ENCODE measurements around the gene DOCK2.
"Not testable (repeated sequence)": the region's sequence is repeated elsewhere in the genome, so short reads cannot be mapped to it uniquely, and the experiment has no call there.

Gene DOCK2

DNA sequence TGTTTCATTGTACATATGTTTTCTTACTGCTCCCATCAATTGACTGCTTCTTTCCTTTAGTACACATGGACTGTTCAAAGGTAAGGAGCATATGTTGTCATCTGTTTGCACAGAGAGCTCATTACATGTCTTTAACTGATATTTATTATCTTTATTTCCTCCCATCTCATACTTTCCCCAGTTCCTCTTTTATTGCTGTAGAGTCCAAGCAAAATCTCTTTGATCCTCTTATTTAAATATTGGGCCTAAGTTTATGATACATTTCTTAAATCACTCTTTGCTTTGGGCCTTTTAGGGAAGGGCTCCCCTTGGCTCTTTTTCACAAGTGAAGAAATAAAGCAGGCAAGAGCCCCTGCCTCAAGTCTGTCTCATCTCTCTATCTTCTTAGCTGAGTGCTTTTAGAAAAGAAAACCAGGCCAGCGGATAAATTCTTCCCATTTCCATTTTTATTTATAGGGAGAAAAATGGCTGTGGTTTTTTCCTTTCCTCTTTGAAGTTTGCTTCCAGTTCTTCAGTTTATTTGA is 152.4 kb downstream of the DOCK2 start:
- DNase-seq (ENCODE audit: low spot score): no peak

DNA sequence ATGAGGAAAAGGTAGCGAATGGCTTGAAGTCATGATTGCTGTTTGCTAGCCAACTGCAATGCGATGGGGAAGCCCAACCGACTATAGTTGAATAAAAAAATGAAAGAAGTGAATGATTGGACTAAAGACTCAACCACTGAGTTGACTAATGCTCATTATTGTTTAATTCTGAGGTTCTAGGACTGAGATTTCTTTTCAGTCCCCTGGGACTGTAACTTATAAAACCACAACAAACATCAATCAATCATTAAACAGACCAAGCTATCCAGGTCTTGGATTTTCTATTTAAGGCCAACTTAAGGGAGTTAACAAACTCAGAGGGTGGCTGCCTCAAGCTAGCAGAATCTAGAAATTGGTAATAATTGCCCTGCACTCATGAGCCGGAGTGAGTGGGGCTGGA is 154.2 kb downstream of the DOCK2 start:
- DNase-seq (ENCODE audit: low spot score): no peak

DNA sequence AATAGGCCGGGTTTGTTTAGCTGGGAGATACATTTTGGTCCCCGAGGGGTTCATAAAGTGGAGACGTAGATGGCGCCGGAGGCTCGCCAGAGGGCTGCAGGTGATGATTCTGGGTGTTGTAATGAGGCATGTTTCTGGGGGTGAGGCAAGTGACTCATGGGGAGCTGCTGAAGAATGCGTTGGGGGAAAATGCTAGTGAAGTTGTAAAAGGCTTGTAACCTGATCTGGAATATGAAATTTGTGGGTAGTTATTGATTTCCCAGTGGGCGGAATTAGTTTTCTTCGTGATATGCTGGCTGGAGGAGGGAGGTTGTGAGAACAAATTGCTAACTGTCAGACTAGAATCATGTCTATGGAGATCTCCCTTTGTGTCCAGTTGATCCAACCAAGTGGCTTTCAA is 158.3 kb downstream of the DOCK2 start:
- DNase-seq (ENCODE audit: low spot score): no peak

DNA sequence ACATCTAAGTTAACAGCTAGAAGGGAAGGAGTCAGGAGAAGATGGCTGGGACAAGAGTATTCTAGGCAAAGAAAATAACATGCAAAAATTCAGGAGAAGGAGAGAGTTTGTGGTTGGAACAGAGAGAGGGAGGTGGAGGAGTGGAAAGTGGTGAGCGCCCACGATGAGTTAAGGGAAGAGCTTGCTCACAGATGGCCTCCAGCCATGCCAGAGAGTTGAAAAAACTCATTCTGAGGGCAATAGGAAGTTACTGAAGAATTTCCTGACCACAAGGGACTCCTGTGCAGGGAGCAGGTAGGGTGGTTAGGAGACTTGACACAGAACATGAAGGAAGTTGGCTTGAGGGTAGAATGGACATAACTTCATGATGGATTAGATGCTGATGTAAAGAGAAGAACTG is 159.7 kb downstream of the DOCK2 start:
- DNase-seq (ENCODE audit: low spot score): no peak

DNA sequence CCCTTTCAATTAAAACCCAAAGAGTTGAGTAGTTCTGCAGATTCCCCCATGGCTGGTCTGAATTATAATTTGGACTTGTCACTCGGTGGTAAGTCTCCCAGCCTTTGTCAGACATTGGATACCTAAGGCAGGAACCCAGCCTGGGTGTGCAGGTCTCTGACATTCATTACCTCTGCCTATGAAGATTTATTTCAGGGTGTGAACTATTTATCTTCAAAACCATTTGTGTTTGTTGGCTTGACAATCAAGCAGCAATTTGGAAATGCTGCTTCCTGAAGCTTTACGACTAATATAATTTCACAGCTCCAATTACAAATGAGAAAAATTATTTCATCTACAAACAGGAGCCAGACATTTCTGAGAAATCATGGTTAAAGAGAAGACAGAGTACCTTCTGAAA is 160.5 kb downstream of the DOCK2 start:
- DNase-seq (ENCODE audit: low spot score): no peak

DNA sequence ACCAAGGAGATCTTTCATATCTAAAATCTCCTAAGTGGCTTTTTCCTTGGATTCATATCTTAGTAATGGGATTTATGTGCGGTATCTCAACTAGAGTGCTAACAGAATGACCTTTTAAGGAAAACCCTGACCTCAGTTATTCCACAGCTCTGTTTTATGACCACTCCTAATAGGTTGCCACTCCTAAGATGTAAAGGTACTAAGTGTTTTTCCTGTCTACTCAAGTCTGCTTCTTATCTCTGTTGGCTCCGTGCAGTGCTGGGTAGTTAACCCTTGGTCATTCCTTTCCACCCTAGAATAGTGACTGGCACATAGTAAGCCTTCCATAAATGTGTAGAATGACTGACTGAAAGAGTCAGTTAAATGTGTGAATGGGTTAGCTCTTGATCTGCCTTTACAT is 161.4 kb downstream of the DOCK2 start:
- no peak for DNase-seq (ENCODE audit: low spot score)

DNA sequence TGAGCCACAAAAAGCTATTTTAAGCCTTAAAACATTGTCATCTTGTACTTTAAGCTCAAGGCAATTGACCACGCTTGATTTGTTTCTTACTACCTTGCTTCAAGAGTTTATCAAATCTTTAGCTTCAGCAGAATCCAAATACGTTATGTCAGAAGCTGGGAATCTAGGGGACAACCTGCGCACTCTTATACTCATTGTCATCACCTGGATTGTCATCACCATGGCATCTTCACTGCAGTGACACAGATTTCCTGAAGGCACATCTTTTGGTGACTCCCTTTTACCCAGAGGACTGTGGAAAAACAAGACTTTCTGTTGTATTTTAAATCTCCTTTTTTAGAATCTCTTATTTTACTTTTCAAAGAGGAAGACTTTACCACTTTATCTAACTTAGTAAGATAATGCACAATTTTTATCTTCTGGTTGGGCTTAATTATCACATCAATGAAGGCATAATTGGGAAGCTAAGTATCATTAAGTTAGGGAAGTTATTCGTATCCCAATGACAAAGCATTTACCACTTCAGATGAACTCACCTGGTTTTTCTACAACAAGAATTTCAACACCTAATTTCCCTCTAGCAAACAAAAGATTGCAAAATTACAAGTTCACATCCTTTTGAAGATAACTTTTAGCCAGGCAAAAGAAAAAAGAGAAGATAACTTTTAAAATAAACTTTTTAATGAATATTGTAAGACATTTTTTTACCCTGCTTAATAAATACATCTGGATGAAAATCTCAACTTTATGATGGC is 162.0 kb downstream of the DOCK2 start:
- DNase-seq (ENCODE audit: low spot score): no peak

DNA sequence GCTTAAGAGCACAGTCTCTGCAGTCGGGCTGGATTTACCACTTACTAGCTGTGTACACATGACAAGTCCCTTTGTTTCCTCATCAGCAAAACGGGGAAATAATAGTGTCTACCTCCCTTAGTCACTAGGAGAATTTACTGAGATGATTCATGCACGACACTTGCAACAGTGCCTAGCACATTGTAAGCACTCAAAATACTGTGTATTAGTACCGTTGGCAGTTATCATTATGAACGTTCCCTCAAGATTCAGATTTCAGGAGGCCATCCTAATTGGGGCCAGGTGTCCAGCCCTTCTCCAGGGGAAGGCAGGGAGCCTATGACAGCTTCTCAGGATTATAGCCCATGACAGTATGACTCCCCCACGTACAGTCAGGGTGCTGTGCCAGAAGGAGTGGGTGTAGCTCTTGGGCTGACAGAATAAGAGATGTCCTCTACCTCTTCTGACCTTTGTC is 164.3 kb downstream of the DOCK2 start:
- no peak for DNase-seq (ENCODE audit: low spot score)

DNA sequence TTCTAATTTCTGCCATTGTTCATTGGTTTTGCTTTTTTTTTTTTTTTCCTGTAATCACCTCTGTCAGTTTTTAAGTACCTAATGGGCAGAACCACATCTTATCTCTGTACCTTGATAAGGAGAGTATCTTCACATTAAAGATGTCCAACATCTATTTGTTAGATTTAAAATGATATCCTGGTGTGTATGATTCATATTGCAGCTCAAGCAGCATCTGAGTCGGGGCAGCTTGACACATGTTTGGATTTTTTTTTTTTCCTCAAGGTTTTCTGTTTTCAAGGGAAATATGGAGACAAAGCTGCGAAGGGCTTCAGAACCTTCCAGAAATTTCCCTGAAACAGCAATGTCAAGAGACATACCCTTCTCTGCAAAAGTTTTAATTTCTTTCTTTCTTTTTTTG is 164.7 kb downstream of the DOCK2 start:
- DNase-seq (ENCODE audit: low spot score): no peak

DNA sequence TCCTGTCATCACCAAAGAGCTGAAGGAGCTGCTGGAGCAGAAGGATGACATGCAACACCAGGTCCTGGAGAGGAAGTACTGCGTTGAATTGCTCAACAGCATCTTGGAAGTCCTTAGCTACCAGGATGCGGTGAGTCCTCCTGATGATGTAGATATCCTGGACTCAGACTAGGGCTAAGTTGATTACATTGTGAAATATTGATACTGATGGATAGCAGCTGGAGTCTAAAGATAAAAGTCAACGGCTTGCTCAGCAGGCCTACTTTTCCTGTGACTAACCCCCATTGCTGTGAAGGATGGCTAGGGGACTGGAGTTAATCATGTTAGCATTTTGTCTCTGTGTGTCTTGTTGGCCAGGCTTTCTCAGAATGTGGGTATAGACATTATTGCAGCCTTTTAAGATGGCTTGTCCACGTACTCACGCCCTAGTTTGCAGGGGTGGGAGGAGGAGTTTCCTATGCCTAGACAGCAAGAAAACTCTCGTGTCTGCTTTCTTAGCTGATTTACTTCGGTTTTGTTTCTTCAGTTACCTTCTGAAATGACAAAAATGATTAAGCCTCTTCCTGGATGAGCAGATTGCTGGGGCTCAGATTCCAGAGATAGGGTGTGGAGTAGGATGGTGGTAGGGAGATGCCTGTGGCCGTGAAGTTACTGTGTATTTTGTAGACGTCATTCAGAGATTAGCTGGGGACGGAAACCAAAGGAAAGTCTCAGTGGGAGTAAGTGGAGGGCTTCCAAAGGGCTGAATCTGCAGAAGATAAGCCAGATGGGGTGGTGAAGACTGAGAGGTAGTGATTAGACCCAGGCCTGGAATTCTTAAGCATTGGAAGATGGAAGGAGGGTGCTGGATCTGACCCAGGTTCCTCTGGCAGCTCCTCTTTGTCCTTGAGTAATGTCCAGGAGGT is 166.3 kb downstream of the DOCK2 start:
- DNase-seq (ENCODE audit: low spot score): no peak

DNA sequence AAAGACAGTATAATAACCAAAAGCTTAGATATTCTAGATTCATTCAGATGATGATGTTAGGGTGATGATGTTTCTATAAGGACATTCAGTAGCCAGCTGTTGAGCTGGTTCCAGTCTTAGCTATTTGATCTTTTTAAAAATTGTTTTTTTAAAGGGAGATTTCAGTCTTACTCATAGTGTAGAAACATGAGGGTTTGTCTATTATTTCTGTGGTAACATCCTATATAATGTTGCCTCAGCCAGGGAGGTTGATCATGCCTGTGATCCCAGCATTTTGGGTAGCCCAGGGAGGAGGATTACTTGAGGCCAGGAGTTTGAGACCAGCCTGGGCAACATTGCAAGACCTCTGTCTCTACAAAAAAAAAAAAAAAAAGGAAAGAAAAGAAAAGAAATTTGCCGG is 167.8 kb downstream of the DOCK2 start:
- DNase-seq (ENCODE audit: low spot score): no peak

DNA sequence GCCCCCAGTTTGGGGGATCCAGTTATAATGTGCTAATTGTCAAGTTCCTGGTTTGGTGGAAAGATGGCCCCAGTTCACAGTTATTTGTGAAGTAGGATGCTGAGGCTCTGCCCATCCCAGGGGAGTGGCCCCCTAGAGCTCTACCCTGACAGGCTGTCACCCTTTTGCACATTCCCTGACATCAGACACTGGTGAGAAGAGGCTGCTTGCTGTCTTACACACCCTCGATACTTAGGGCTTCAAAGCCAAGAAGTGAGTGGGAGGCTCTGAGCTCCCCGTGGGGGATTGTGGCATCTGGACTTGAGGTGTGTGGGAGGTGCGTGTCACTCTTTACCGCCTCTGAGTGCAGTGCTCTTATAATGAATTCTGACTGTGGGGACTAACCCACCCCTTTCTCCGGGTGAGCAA is 168.5 kb downstream of the DOCK2 start:
- DNase-seq (ENCODE audit: low spot score): no peak

DNA sequence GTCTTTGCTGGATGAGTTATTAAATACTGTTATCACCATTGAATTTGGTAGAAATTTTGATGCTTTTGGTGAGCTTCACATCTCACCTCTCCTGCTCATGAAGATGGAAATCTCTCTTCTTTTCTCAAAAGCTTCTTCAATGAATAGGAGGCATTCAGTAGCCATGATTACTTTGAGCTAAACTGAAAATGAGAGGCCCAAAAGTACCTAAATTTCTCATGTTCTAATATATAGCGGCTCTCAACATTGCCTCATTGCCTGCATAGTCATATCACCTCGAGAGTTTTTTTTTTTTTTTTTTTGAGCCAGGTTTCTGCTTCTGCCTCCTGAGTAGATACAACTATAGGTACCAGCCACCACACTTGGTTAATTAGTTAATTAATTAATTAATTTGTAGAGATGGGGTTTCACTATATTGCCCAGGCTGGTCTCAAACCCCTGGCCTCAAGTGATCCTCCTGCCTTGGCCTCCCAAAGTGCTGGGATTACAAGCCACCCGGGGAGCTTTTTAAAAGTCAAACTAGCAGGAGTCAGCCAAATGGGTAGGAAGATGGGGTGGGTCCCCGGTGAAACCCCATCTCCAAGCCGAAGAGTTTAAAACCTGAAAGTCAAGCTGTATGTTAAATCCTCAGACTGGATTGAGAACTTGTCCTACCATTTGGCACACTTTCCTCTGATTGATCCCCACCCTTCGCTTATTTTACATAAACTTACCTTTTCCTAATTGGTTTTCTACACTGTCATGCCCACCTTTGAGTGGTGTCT is 169.0 kb downstream of the DOCK2 start:
- no peak for DNase-seq (ENCODE audit: low spot score)

DNA sequence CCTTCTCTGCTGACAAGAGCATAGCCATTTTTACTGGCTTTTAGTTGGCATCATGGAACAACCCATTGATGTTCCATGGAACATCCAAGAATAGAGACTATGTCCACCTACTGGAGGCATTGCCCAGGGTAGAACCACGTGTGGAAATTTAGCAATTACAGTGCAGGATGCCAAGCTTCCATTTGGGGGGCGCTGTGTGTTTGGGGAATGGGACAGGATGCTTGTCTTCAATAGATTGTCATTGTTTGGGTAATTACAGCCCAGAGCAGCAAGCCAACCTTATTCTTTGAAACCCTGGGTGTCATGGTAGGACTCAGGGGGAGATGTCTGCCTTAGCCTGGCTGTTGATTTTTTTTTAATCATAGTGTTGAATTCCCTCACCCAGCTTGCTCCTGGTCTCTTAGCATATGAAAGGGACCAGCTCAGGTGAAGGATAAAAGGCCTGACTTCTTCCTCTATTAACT is 171.1 kb downstream of the DOCK2 start:
- DNase-seq (ENCODE audit: low spot score): no peak

DNA sequence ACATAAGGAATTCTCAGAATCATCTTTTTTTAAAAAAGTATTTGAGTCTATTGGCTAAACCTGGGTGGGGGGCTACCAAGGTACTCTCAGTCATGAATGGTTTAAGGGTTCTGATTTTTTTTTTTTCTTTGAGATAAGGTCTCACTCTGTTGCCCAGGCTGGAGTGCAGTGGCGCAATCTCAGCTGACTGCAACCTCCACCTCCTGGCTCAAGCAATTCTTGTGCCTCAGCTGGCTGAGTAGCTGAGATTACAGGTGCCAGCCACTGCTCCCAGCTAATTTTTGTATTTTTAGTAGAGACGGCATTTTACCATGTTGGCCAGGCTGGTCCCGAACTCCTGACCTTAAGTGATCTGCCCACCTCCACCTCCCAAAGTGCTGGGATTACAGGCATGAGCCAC is 171.8 kb downstream of the DOCK2 start:
- DNase-seq (ENCODE audit: low spot score): not testable (repeated sequence)

DNA sequence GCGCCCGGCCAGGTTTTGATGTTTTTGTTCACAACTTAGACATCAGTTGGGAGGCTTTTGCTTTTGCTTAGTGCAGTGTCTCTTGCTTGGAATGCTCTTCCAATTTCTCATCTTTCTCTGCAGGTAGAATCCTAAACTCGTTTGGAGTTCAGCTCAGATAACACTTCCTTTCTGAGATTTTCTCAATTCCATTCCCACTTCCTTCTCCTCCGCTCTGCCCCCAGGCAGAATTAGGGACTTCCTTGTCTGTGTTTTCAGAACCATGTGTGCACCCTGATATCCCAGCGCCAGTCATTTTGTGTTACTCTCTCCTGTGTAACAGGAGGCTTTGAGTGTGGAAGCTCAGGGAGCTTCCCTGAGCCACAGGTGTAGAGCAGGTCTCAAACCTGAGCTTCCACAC is 172.2 kb downstream of the DOCK2 start:
- DNase-seq (ENCODE audit: low spot score): no peak

DNA sequence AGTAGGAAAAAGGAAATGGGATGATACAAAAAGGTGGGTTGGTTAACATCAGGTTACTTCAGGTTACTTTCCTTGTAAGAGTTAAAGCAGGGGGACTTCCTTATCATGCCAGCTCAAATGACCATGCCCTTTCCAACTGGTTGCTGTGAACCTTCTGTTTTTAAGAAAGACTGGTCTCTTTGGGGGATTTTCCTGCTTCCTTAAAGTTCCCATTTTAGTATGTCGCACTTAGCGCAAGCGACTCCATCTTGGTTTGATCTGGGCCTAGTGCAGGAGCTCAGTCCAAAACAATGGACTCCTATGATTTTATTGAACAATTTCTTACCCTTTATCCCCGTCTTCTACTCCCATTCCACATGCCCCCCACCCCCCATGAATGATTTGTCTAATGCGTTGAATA is 173.4 kb downstream of the DOCK2 start:
- DNase-seq (ENCODE audit: low spot score): no peak

DNA sequence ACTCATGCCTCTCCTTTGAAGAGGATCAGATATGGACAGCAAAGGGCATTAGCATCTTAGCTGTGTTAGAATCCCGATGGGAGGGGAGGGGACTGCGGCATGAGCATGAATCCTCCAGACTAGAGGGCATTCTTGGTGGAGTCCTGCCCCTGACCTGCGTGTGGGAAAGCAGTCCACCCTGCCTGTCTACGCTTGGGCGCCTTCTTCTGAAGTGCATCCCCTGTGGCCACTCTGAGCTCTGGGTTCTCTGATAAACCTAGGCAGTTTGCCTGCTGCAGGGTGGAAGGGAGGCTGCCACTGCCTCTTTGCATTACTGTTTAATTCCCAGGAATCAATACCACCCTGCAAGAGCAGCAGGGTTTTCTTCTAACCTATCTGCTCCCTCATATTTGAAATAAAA is 173.9 kb downstream of the DOCK2 start:
- no peak for DNase-seq (ENCODE audit: low spot score)

DNA sequence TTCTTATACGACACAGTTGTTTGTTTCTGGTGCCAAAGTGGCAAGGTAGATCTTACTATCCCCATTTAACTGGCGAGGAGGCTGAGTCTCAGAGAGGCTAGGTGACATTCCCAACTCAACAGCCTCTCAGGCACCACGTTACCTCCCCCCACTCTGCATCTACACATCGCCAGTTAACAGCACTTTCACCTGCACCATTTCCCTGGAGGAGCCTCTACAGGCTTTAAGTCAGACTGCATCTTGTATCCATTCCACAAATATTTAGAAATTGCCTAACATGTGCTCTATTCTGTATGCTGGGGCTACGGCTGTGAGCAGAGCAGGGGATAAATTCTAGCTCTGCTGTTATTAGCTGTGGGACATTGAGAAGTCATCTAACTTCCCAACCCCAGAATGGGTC is 174.6 kb downstream of the DOCK2 start:
- no peak for DNase-seq (ENCODE audit: low spot score)

DNA sequence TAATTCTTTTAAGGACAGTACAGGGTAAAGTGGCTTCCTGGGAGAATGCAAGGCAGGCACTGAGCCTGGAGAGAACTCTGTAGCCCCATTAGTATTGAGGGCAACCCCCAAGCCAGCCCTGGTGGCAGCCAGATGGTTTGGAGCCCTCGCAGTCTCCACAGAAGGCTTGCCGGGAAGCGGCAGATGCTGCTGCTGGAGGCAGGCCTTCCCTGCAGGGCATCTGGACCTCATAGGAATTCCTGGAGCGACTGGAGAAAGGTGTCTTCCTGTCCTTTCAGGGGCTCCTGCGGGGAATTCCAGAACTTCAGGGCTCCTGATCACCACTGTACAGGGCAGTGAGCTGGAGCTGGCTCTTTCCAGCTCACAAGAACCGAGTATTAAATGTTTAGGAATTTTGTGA is 175.7 kb downstream of the DOCK2 start:
- no peak for DNase-seq (ENCODE audit: low spot score)

DNA sequence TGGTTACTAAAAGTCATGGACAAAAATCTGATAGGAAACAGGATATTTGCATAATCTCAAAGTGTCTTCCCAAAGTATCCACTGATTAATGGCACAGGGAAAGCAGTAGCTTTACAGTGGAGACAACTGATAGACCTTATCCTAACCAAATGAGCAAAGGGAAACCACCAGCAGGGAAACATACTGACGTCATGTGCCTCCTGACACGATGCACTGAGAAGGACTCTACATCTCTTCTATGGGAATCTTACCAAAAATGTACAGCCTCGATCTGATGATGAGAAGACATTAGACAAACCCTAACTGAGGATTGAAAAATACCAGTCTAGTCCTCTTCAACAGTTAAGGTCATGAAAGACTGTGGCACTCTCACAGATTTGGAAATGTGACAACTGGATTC is 177.0 kb downstream of the DOCK2 start:
- DNase-seq (ENCODE audit: low spot score): no peak

DNA sequence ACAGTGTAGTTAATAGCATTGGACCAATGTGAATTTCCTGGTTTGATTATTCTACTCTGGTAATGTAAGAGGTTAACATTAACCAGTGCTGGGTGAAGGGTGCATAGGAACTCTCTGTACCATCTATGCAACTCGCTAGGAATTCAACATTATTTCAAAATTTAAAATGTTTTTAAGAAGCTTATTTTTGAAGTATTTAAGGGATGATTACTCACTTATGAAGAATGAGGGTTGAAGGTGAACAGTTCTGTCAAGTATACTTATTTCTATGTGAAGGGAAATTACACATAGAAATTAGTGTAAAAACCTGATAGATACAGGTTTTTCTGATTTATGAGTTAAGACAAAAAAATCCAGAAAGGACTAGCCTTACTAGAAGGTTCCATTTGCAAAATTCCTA is 177.4 kb downstream of the DOCK2 start:
- no peak for DNase-seq (ENCODE audit: low spot score)
